Measurements from ENCODE around the gene TMEM184A. TPM values are rescaled to one million over a fixed set of nuclear protein-coding genes. Genes with fewer than 3 reads are reported as not detected.

The TMEM184A gene
- total RNA-seq: under 0.01 and 0.13 TPM in 2 replicates

- peak in 1 of 2 donors; percentile 39 for DNase-seq (ENCODE audit: low read depth in 2 of 2)
Measured at GRCh38 chr7:1555813-1556543, at the start of gene TMEM184A. Gene TMEM184A (minus strand): TSS chr7:1556205. CDS start chr7:1555484, 721 bp downstream.

- DNase-seq (ENCODE audit: low read depth in 2 of 2): no peak
Measured at GRCh38 chr7:1604383-1604782, 48.4 kb upstream of the TMEM184A start.

- DNase-seq (ENCODE audit: low read depth in 2 of 2): no peak
Measured at GRCh38 chr7:1603346-1604225, 47.6 kb upstream of the TMEM184A start.

GRCh38 chr7:1602386-1602785 lies 46.4 kb upstream of the TMEM184A start:
- no peak for DNase-seq (ENCODE audit: low read depth in 2 of 2)

GRCh38 chr7:1601956-1602355 lies 46.0 kb upstream of the TMEM184A start:
- no peak for DNase-seq (ENCODE audit: low read depth in 2 of 2)

- no peak for DNase-seq (ENCODE audit: low read depth in 2 of 2)
Measured at GRCh38 chr7:1599640-1600395, 43.8 kb upstream of the TMEM184A start.

- no peak for DNase-seq (ENCODE audit: low read depth in 2 of 2)
Measured at GRCh38 chr7:1598961-1599639, 43.1 kb upstream of the TMEM184A start.

- DNase-seq (ENCODE audit: low read depth in 2 of 2): no peak
Measured at GRCh38 chr7:1598286-1598685, 42.3 kb upstream of the TMEM184A start.

GRCh38 chr7:1597791-1598190 lies 41.8 kb upstream of the TMEM184A start:
- DNase-seq (ENCODE audit: low read depth in 2 of 2): no peak

GRCh38 chr7:1597066-1597760 lies 41.2 kb upstream of the TMEM184A start:
- no peak for DNase-seq (ENCODE audit: low read depth in 2 of 2)

GRCh38 chr7:1596181-1597043 lies 40.4 kb upstream of the TMEM184A start:
- DNase-seq (ENCODE audit: low read depth in 2 of 2): no peak

GRCh38 chr7:1595636-1596035 lies 39.6 kb upstream of the TMEM184A start:
- DNase-seq (ENCODE audit: low read depth in 2 of 2): no peak

- no peak for DNase-seq (ENCODE audit: low read depth in 2 of 2)
Measured at GRCh38 chr7:1595027-1595426, 39.0 kb upstream of the TMEM184A start.

- DNase-seq (ENCODE audit: low read depth in 2 of 2): no peak
Measured at GRCh38 chr7:1593904-1594421, 38.0 kb upstream of the TMEM184A start.

- DNase-seq (ENCODE audit: low read depth in 2 of 2): peak in 1 of 2 donors; percentile 14
Measured at GRCh38 chr7:1593091-1593866, 37.3 kb upstream of the TMEM184A start.

- DNase-seq (ENCODE audit: low read depth in 2 of 2): no peak
Measured at GRCh38 chr7:1592299-1592871, 36.4 kb upstream of the TMEM184A start.

- DNase-seq (ENCODE audit: low read depth in 2 of 2): no peak
Measured at GRCh38 chr7:1591876-1592275, 35.9 kb upstream of the TMEM184A start.

- no peak for DNase-seq (ENCODE audit: low read depth in 2 of 2)
Measured at GRCh38 chr7:1591396-1591795, 35.4 kb upstream of the TMEM184A start.

Measured in dermis microvascular lymphatic vessel endothelial cell (primary cell).